SK-N-SH (cell line): Measurements from ENCODE around the gene MAGEA8. TPM values are rescaled to one million over a fixed set of nuclear protein-coding genes. Genes with fewer than 3 reads are reported as not detected.

Experiments
- CTCF ChIA-PET: fragments of 300-600, 350-600 bp; formaldehyde crosslinking; extraction: SDS; loops from one replicate; lab custom pipeline; 2021; lab: Yijun Ruan, JAX
- POLR2A ChIA-PET: fragments of 350-600 bp; sonication (Branson Sonifier 250); formaldehyde crosslinking; extraction: SDS; loops from one replicate; lab custom pipeline; 2020; ENCODE audit warnings: antibody characterized with exemption, inconsistent platforms; lab: Yijun Ruan, JAX
- DNase-seq: peaks from one replicate; pipeline ENCODE4 v3.0.0; 2012
- H2AFZ ChIP-seq: fragments of 200-600 bp; sonication (generic); 2 replicates; pipeline ENCODE4 v1.8.1; 2016; ENCODE audit warnings: antibody characterized with exemption, mild to moderate bottlenecking, low read depth
- H3F3A ChIP-seq: fragments of 200-600 bp; sonication (generic); replicated peaks from 2 replicates; pipeline ENCODE3; 2016; ENCODE audit warnings: antibody characterized with exemption, mild to moderate bottlenecking; ENCODE audit not compliant: insufficient read depth
- H3K27ac ChIP-seq, 2 experiments: fragments of 200-500 bp in 1 of 2; fragments of 200-600 bp in 1 of 2; sonication (Bioruptor generic) in 1 of 2; sonication (generic), shearing (Covaris generic) in 1 of 2; 2 replicates each; pipeline versions ENCODE4 v1.5.1 to v1.6.1; 2014 to 2016; ENCODE audit warnings: low read depth in 2 of 2, inconsistent platforms in 1 of 2, low read length in 1 of 2, mild to moderate bottlenecking in 1 of 2, mixed read lengths in 1 of 2
- H3K27me3 ChIP-seq: fragments of 200-600 bp; sonication (generic), shearing (Covaris generic); 2 replicates; pipeline ENCODE4 v1.6.1; 2016; ENCODE audit warnings: mixed run types; ENCODE audit not compliant: insufficient read depth
- H3K36me3 ChIP-seq, 2 experiments: fragments of 200-500 bp in 1 of 2; fragments of 200-600 bp in 1 of 2; sonication (Bioruptor generic) in 1 of 2; sonication (generic) in 1 of 2; replicated peaks in 1 of 2; 2 replicates each; pipeline versions ENCODE3 to v1.5.1; 2014 to 2016; ENCODE audit warnings: low read length in 1 of 2, mild to moderate bottlenecking in 1 of 2; ENCODE audit not compliant: insufficient read depth in 2 of 2, control insufficient read depth in 1 of 2
- H3K4me1 ChIP-seq, 2 experiments: fragments of 200-500 bp in 1 of 2; fragments of 200-600 bp in 1 of 2; sonication (Bioruptor generic) in 1 of 2; sonication (generic), shearing (Covaris generic) in 1 of 2; 2 replicates each; pipeline versions ENCODE4 v1.5.1 to v1.6.1; 2014 to 2016; ENCODE audit warnings: low read depth in 1 of 2, low read length in 1 of 2, mixed run types in 1 of 2; ENCODE audit not compliant: insufficient read depth in 2 of 2, control insufficient read depth in 1 of 2
- H3K4me2 ChIP-seq: fragments of 200-600 bp; sonication (generic), shearing (Covaris generic); 2 replicates; pipeline ENCODE4 v1.6.1; 2017; ENCODE audit warnings: mixed run types
- H3K4me3 ChIP-seq, 2 experiments: fragments of 200-500 bp in 1 of 2; fragments of 200-600 bp in 1 of 2; sonication (Bioruptor generic) in 1 of 2; sonication (generic), shearing (Covaris generic) in 1 of 2; 2 replicates each; pipeline versions ENCODE4 v1.5.1 to v1.8.1; 2014 to 2016; ENCODE audit warnings: low read depth in 2 of 2, inconsistent platforms in 1 of 2, low read length in 1 of 2, mild to moderate bottlenecking in 1 of 2, mixed read lengths in 1 of 2, moderate library complexity in 1 of 2
- H3K79me2 ChIP-seq: fragments of 200-600 bp; sonication (generic); 2 replicates; pipeline ENCODE4 v1.8.1; 2017; ENCODE audit warnings: mild to moderate bottlenecking; ENCODE audit not compliant: insufficient read depth
- H3K9ac ChIP-seq: fragments of 200-600 bp; sonication (generic); 2 replicates; pipeline ENCODE4 v1.6.1; 2017; ENCODE audit warnings: mixed run types
- H3K9me2 ChIP-seq: fragments of 200-600 bp; sonication (generic); 2 replicates; pipeline ENCODE4 v1.6.1; 2017; ENCODE audit warnings: mixed run types
- H3K9me3 ChIP-seq: fragments of 200-600 bp; sonication (generic); 2 replicates; pipeline ENCODE4 v1.6.1; 2017; ENCODE audit warnings: mixed run types, mild to moderate bottlenecking, moderate library complexity
- H4K20me1 ChIP-seq: fragments of 200-600 bp; sonication (generic); 2 replicates; pipeline ENCODE4 v1.6.1; 2017; ENCODE audit warnings: mild to moderate bottlenecking, mixed run types; ENCODE audit not compliant: insufficient read depth
- CTCF ChIP-seq: fragments of 200-600 bp; sonication (generic); IDR thresholded peaks from 2 replicates; pipeline ENCODE4 v1.6.1; 2017; ENCODE audit warnings: antibody characterized with exemption, mild to moderate bottlenecking, moderate library complexity
- EP300 ChIP-seq, 2 experiments: IDR thresholded peaks; 2 replicates each; pipeline versions ENCODE4 v1.4.0 to v1.6.1; 2012; ENCODE audit warnings: borderline replicate concordance in 1 of 2, low read depth in 1 of 2, low read length in 1 of 2
- FOXM1 ChIP-seq: IDR thresholded peaks from 2 replicates; pipeline ENCODE4 v1.4.0; 2012; ENCODE audit warnings: low read depth, mild to moderate bottlenecking
- GABPA ChIP-seq: IDR thresholded peaks from 2 replicates; pipeline ENCODE4 v1.4.0; 2012; ENCODE audit warnings: low read depth, mild to moderate bottlenecking
- IRF3 ChIP-seq: fragments of 150-350 bp; IDR thresholded peaks from 2 replicates; pipeline ENCODE4 v1.6.1; 2016; ENCODE audit warnings: mild to moderate bottlenecking, low read depth, low read length
- MAX ChIP-seq: IDR thresholded peaks from 2 replicates; pipeline ENCODE4 v1.4.0; 2012; ENCODE audit warnings: low read depth
- MXI1 ChIP-seq: IDR thresholded peaks from 2 replicates; pipeline ENCODE4 v1.6.1; 2012; ENCODE audit warnings: mild to moderate bottlenecking, low read depth, low read length, improper control_type of control experiment
- NRF1 ChIP-seq: IDR thresholded peaks from 2 replicates; pipeline ENCODE4 v1.6.1; 2012; ENCODE audit warnings: low read depth, mild to moderate bottlenecking, low read length
- RAD21 ChIP-seq: IDR thresholded peaks from 2 replicates; pipeline ENCODE4 v1.6.1; 2012; ENCODE audit warnings: mild to moderate bottlenecking, low read length
- SIN3A ChIP-seq: IDR thresholded peaks from 2 replicates; pipeline ENCODE4 v1.6.1; 2012; ENCODE audit warnings: low read depth, mild to moderate bottlenecking, low read length, moderate library complexity, borderline replicate concordance
- SMC3 ChIP-seq: IDR thresholded peaks from 2 replicates; pipeline ENCODE4 v1.6.1; 2012; ENCODE audit warnings: low read depth, low read length, improper control_type of control experiment
- TAF1 ChIP-seq: IDR thresholded peaks from 2 replicates; pipeline ENCODE4 v1.6.1; 2012; ENCODE audit warnings: low read depth, mild to moderate bottlenecking, low read length, moderate library complexity, borderline replicate concordance
- TCF12 ChIP-seq: IDR thresholded peaks from 2 replicates; pipeline ENCODE4 v1.4.0; 2012
- TEAD4 ChIP-seq: IDR thresholded peaks from 2 replicates; pipeline ENCODE4 v1.4.0; 2012; ENCODE audit warnings: mild to moderate bottlenecking, borderline replicate concordance; ENCODE audit not compliant: insufficient read depth
- USF1 ChIP-seq: IDR thresholded peaks from 2 replicates; pipeline ENCODE4 v1.4.0; 2012; ENCODE audit warnings: low read depth, borderline replicate concordance
- polyA plus RNA-seq, 3 experiments: library from polyadenylated mRNA; depleted of rRNA; stranded (reverse); fragments of >200 nt; gene quantifications; 2 replicates each; pipeline ENCODE4 v1.2.3, GENCODE V29; 2012

Gene MAGEA8
- polyA plus RNA-seq, 1 of the 3 experiments (the other 2 are of a cell fraction) = 0.20 TPM

GRCh38 chrX:149908727-149909126, 27.7 kb downstream of the MAGEA8 start:
- no peaks in the 10 kb centered on the region for H4K20me1 ChIP-seq
- no peak overlapping the region for H3K27ac ChIP-seq
- no peaks in the 10 kb centered on the region for H3K4me1 ChIP-seq
- H3K27me3 ChIP-seq = no peaks in the 10 kb centered on the region
- no peaks in the 10 kb centered on the region for H3F3A ChIP-seq
- no peak for DNase-seq
- H3K4me3 ChIP-seq = no peak overlapping the region
- H3K36me3 ChIP-seq = no peaks in the 10 kb centered on the region
- no peak overlapping the region for H3K4me2 ChIP-seq
- no peaks in the 10 kb centered on the region for H3K9me2 ChIP-seq
- no peaks in the 10 kb centered on the region for H3K79me2 ChIP-seq
- H2AFZ ChIP-seq = no peak overlapping the region
- no peak overlapping the region for H3K9ac ChIP-seq
- CTCF ChIA-PET = no interaction called here
- TF ChIP-seq MXI1 (no peak), SMC3 (no peak), NRF1 (no peak), RAD21 (no peak), TAF1 (no peak), GABPA (no peak), TEAD4 (no peak), USF1 (no peak), FOXM1 (no peak), SIN3A (no peak), TCF12 (no peak), CTCF (no peak), EP300 (IDR thresholded peaks at IDR 0.05; ENCODE audit: borderline replicate concordance in 1 of 2, low read depth in 1 of 2, low read length in 1 of 2) (no peak), MAX (no peak), IRF3 (no peak)
- POLR2A ChIA-PET = no interaction called here
- H3K9me3 ChIP-seq = no peaks in the 10 kb centered on the region
